ENCODE results near the gene CLDN3. TPM values are rescaled to one million over a fixed set of nuclear protein-coding genes. Genes with fewer than 3 reads are reported as not detected.

The CLDN3 gene
- total and polyA plus RNA-seq, 9 of the 15 experiments (the other 6 are each of a cell fraction or from before 2014, with no cell fraction given) = 0.29 TPM; not detected in 8

DNA sequence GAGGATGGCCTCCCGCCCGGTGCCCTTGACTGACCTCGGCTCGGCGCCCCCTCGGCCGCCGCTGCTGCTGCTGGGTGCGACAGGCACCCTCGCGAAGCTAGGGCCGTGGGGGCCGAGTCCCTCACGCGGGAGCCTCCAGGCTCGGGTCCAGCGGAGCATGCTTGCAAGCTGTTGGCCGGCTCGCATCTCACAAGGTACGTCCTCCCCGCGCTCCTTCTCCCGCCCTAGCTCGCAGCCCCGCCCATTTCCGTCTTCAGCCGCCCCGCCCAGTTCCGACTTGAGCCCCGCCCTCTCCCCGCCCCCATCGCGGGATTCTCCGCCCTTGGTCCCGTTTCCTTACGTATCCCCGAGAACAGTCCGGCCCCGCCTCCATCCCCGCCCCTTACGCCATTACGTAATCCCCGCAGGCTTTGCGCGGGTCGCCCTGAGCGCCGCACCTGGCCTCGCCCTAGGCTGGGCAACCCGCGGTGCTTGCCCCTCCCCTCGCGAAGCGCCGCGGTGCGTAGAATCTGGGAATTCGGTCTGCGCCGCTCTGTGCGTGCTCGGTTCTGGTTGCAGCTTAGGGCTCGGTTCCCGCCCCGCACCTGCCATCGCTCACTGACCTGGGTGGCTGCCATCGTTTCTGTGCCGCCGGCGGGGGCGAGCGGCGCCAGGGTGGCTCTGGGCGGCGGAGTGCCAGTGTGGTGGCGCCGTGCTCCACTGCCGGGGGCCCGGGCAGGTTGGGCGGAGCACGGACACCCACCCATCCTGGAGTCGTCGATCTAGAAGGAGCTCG, 31.3 kb downstream of the CLDN3 start, which contains the start of gene ABHD11 (continued):
- TF ChIP-seq IRF2 (CRISPR knock-in tag; IDR thresholded peaks at IDR 0.05) (no peak), CSDE1 (IDR thresholded peaks at IDR 0.05) (no peak), YY1 (IDR thresholded peaks at IDR 0.05; ENCODE audit: borderline replicate concordance in 1 of 3, control insufficient read depth in 1 of 3, extremely low read depth in 1 of 3, insufficient read depth in 3 of 3, insufficient read length in 1 of 3, insufficient replicate concordance in 2 of 3, low read depth in 1 of 3, low read length in 2 of 3) (peak in 1 of 3 experiments; percentile 62), NUFIP1 (IDR thresholded peaks at IDR 0.05; ENCODE audit: partially characterized antibody) (no peak), BHLHE40 (IDR thresholded peaks at IDR 0.05; ENCODE audit: low read length) (peak; percentile 60), SAP30 (IDR thresholded peaks at IDR 0.05; ENCODE audit: borderline replicate concordance, insufficient read depth, low read depth, low read length, poor library complexity, severe bottlenecking) (peak; percentile 34), PHB (CRISPR knock-in tag; IDR thresholded peaks at IDR 0.05) (no peak; the same call in 1 of the 2 replicates), ASH1L (IDR thresholded peaks at IDR 0.05; ENCODE audit: borderline replicate concordance, low read depth, partially characterized antibody) (no peak), MAFF (IDR thresholded peaks at IDR 0.05; ENCODE audit: low read length) (no peak), ZNF354B (CRISPR knock-in tag; IDR thresholded peaks at IDR 0.05) (no peak), ZNF121 (CRISPR knock-in tag; conservative IDR thresholded peaks at IDR 0.05) (no peak), GABPA (tag; conservative IDR thresholded peaks at IDR 0.05; ENCODE audit: low read depth) (peak; percentile 78), ETV1 (tag; conservative IDR thresholded peaks at IDR 0.05; ENCODE audit: low read depth) (no peak; the same call in 1 of the 2 replicates), ZKSCAN3 (CRISPR knock-in tag; IDR thresholded peaks at IDR 0.05) (no peak), MEIS2 (IDR thresholded peaks at IDR 0.05; ENCODE audit: partially characterized antibody) (no peak), DACH1 (IDR thresholded peaks at IDR 0.05; ENCODE audit: partially characterized antibody) (peak; percentile 40), SIN3B (IDR thresholded peaks at IDR 0.05; ENCODE audit: low read depth) (no peak), POLR2G (IDR thresholded peaks at IDR 0.05; ENCODE audit: low read depth, low read length) (peak; percentile 93), RHOXF2B (CRISPR knock-in tag; conservative IDR thresholded peaks at IDR 0.05) (0 out of 2 replicates have a peak, but pooled peaks have one; percentile 65), MCM5 (IDR thresholded peaks at IDR 0.05; ENCODE audit: low read depth) (no peak), SETDB1 (IDR thresholded peaks at IDR 0.05; ENCODE audit: low read length) (no peak), ESRRB (CRISPR knock-in tag; IDR thresholded peaks at IDR 0.05; ENCODE audit: borderline replicate concordance) (no peak)
- TF ChIP-seq, protein P1, sequence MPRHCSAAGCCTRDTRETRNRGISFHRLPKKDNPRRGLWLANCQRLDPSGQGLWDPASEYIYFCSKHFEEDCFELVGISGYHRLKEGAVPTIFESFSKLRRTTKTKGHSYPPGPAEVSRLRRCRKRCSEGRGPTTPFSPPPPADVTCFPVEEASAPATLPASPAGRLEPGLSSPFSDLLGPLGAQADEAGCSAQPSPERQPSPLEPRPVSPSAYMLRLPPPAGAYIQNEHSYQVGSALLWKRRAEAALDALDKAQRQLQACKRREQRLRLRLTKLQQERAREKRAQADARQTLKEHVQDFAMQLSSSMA (CRISPR knock-in tag; IDR thresholded peaks at IDR 0.05) = no peak; the same call in 1 of the 2 replicates
- TF ChIP-seq, protein P2, sequence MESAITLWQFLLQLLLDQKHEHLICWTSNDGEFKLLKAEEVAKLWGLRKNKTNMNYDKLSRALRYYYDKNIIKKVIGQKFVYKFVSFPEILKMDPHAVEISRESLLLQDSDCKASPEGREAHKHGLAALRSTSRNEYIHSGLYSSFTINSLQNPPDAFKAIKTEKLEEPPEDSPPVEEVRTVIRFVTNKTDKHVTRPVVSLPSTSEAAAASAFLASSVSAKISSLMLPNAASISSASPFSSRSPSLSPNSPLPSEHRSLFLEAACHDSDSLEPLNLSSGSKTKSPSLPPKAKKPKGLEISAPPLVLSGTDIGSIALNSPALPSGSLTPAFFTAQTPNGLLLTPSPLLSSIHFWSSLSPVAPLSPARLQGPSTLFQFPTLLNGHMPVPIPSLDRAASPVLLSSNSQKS (CRISPR knock-in tag; IDR thresholded peaks at IDR 0.05) = no peak
- TF ChIP-seq, protein P3, sequence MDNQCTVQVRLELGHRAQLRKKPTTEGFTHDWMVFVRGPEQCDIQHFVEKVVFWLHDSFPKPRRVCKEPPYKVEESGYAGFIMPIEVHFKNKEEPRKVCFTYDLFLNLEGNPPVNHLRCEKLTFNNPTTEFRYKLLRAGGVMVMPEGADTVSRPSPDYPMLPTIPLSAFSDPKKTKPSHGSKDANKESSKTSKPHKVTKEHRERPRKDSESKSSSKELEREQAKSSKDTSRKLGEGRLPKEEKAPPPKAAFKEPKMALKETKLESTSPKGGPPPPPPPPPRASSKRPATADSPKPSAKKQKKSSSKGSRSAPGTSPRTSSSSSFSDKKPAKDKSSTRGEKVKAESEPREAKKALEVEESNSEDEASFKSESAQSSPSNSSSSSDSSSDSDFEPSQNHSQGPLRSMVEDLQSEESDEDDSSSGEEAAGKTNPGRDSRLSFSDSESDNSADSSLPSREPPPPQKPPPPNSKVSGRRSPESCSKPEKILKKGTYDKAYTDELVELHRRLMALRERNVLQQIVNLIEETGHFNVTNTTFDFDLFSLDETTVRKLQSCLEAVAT (IDR thresholded peaks at IDR 0.05) = no peak
- TF ChIP-seq, protein P4, sequence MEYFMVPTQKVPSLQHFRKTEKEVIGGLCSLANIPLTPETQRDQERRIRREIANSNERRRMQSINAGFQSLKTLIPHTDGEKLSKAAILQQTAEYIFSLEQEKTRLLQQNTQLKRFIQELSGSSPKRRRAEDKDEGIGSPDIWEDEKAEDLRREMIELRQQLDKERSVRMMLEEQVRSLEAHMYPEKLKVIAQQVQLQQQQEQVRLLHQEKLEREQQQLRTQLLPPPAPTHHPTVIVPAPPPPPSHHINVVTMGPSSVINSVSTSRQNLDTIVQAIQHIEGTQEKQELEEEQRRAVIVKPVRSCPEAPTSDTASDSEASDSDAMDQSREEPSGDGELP (CRISPR knock-in tag; IDR thresholded peaks at IDR 0.05; ENCODE audit: borderline replicate concordance) = peak; percentile 84
